Right lobe of liver (tissue), 6 donors: Measurements from ENCODE around the gene RCAN3. TPM values are rescaled to one million over a fixed set of nuclear protein-coding genes. Genes with fewer than 3 reads are reported as not detected.

ENCODE experiments used
- ATAC-seq, 4 donors: fragments of 200-7000 bp; cut with Tn5 transposase; one replicate each; pipeline ENCODE4 v1.9.1; 2020; ENCODE audit warnings: mild to moderate bottlenecking in 4 of 4, moderate library complexity in 4 of 4
- DNase-seq, 3 donors: peaks; one replicate each; pipeline ENCODE4 v3.0.0-alpha.2; 2020
- H3K27ac ChIP-seq, 3 donors: fragments of 200-600 bp; one replicate each; pipeline ENCODE4 v1.8.0; 2022
- H3K27me3 ChIP-seq, 2 donors: fragments of 200-600 bp; one replicate each; pipeline ENCODE4 v1.8.0; 2022
- H3K36me3 ChIP-seq, 4 donors: fragments of 200-600 bp; sonication (generic) in 1 of 4; one replicate each; pipeline versions ENCODE4 v1.5.1 to v1.8.0; 2017 to 2022; ENCODE audit warnings: control low read depth in 1 of 4
- H3K4me1 ChIP-seq, 4 donors: fragments of 200-600 bp; sonication (generic) in 1 of 4; one replicate each; pipeline versions ENCODE4 v1.5.1 to v1.8.0; 2017 to 2022; ENCODE audit warnings: control low read depth in 1 of 4
- H3K4me3 ChIP-seq, 3 donors: fragments of 200-600 bp; one replicate each; pipeline ENCODE4 v1.8.0; 2022
- H3K9me3 ChIP-seq, 4 donors: fragments of 200-600 bp; sonication (generic) in 1 of 4; one replicate each; pipeline versions ENCODE4 v1.5.1 to v1.8.0; 2017 to 2022; ENCODE audit warnings: control low read depth in 1 of 4
- POLR2A ChIP-seq: fragments of 450-650 bp; IDR thresholded peaks from one replicate; pipeline ENCODE4 v1.6.1; 2017; ENCODE audit warnings: antibody characterized with exemption, mild to moderate bottlenecking
- WGBS: methylation state at CpG from one replicate; pipeline ENCODE4 v1.1.6; 2018; ENCODE audit warnings: low coverage, low lambda C conversion rate; ENCODE audit not compliant: insufficient coverage; ENCODE audit errors: missing lambda C conversion rate; 5-methylcytosine and 5-hydroxymethylcytosine counted together
- intact Hi-C, 2 donors: fragments of 100-400 bp; cut with DNase I; formaldehyde crosslinking; loops; one replicate each; pipeline versions ENCODE4 v1.11.2 to v1.14.1; 2022
- total RNA-seq, 6 experiments: library from RNA; depleted of rRNA in 2 of 6; stranded (reverse); fragments of >200 nt in 2 of 6; fragmentation: NEBNext Ultra II Directional in 3 of 6; extraction: Animal tissue kit (Norgen Biotek cat#: 25700) in 3 of 6; gene quantifications; one replicate each; pipeline versions ENCODE4 v1.1.0 to v1.2.4, GENCODE V29; 2016 to 2023
- TF ChIP-seq, protein P1 (sequence below), 4 donors: fragments of 200-600 bp in 3 of 4; fragments of 450-650 bp in 1 of 4; IDR thresholded peaks; one replicate each; pipeline versions ENCODE4 v1.5.1 to v1.8.0; 2016 to 2022; ENCODE audit warnings: antibody characterized with exemption in 4 of 4, mild to moderate bottlenecking in 2 of 4
- donor health status: DM: no; HTN: yes; CAD: no.
- donor health status: DM: no; HTN: no; CAD: no.
- donor health status: DM: no; HTN: no; CAD: no.
- donor health status: DM: no; HTN: yes; CAD: no.
- donor health status: DM: no; HTN: yes; CAD: no.

RCAN3 gene
- total RNA-seq, 6 experiments from 2014 or later: 1.2 to 3.1 (median 2.1) TPM

DNA sequence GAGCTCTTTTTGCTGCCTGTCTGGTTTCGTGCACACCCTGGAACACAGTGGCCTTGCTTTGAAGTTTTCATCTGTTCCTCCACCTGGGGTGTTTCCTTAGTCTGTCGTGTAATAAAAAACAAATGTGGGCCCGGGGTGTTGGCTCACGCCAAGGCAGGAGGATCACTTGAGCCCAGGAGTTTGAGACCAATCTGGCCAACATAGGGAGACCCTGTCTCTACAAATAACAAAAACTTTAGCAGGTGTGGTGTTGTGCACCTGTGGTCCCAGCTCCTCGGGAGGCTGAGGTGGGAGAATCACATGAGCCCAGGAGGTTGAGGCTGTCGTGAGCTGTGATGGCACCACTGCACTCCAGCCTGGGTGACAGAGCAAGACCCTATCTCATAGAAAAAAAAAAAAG is 57.7 kb downstream of the RCAN3 start:
- Histone ChIP-seq H3K4me3 (no peak overlapping the region), H3K36me3 (no peaks in the 10 kb centered on the region), H3K27ac (no peak overlapping the region), H3K9me3 (no peaks in the 10 kb centered on the region), H3K27me3 (no peaks in the 10 kb centered on the region), H3K4me1 (peaks cover 0 to 4% (median 0%) of the 10 kb centered on the region in 4 donors)
- TF ChIP-seq, protein P1, sequence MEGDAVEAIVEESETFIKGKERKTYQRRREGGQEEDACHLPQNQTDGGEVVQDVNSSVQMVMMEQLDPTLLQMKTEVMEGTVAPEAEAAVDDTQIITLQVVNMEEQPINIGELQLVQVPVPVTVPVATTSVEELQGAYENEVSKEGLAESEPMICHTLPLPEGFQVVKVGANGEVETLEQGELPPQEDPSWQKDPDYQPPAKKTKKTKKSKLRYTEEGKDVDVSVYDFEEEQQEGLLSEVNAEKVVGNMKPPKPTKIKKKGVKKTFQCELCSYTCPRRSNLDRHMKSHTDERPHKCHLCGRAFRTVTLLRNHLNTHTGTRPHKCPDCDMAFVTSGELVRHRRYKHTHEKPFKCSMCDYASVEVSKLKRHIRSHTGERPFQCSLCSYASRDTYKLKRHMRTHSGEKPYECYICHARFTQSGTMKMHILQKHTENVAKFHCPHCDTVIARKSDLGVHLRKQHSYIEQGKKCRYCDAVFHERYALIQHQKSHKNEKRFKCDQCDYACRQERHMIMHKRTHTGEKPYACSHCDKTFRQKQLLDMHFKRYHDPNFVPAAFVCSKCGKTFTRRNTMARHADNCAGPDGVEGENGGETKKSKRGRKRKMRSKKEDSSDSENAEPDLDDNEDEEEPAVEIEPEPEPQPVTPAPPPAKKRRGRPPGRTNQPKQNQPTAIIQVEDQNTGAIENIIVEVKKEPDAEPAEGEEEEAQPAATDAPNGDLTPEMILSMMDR (IDR thresholded peaks at IDR 0.05): no peak
- TF ChIP-seq POLR2A: no peak
- intact Hi-C loops: no loop called here
- 91% methylated on average over 6 of the region's 6 CpGs for WGBS
- DNase-seq (peak in 1 of 3 donors; percentile 7), ATAC-seq (no peak)

- ATAC-seq: peak in 1 of 4 donors; percentile 8
- Histone ChIP-seq H3K4me1 (peaks cover 0 to 2% (median under 1%) of the 10 kb centered on the region in 4 donors), H3K27me3 (no peaks in the 10 kb centered on the region), H3K9me3 (no peaks in the 10 kb centered on the region), H3K4me3 (no peak overlapping the region), H3K36me3 (no peaks in the 10 kb centered on the region), H3K27ac (no peak overlapping the region)
- no peak for TF ChIP-seq POLR2A
- TF ChIP-seq, protein P1 (IDR thresholded peaks at IDR 0.05): no peak
- no peak for DNase-seq
- intact Hi-C loops: no loop called here
These were observed 60.0 kb downstream of the RCAN3 start for GRCh38 chr1:24562625-24563024.

DNA sequence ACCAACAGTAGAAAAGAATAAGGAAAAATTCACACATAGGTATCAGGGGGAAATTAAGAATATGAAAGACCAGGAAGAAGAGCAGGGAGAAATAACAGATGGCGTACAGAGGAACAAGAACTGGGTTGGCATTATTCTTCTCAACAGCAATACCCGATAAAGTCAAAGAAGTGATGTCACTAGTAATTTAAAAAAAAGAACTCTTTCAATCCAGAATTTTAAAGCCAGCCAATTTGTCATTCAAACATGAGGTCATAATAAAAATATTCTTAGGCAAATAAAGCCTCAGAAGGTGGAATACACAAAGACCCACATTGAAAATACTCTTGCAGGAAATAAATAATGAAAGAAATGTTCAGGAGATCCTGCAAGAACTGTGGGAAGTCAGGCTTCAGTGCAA is 62.1 kb downstream of the RCAN3 start:
- intact Hi-C loops: no loop called here
- H3K9me3 ChIP-seq: no peaks in the 10 kb centered on the region
- WGBS: 49% methylated on average over 2 of the region's 2 CpGs
- no peak overlapping the region for H3K27ac ChIP-seq
- no peak for DNase-seq
- TF ChIP-seq, protein P1 (IDR thresholded peaks at IDR 0.05): no peak
- no peak for TF ChIP-seq POLR2A
- H3K36me3 ChIP-seq: no peaks in the 10 kb centered on the region
- no peak overlapping the region for H3K4me3 ChIP-seq
- no peak for ATAC-seq
- peaks cover 0 to 14% (median 7%) of the 10 kb centered on the region in 4 donors for H3K4me1 ChIP-seq
- H3K27me3 ChIP-seq: no peaks in the 10 kb centered on the region

- Histone ChIP-seq H3K27ac (no peak overlapping the region), H3K36me3 (no peaks in the 10 kb centered on the region), H3K9me3 (no peaks in the 10 kb centered on the region), H3K4me1 (peaks cover 0 to 25% (median 10%) of the 10 kb centered on the region in 4 donors), H3K27me3 (no peaks in the 10 kb centered on the region), H3K4me3 (no peak overlapping the region)
- 80% methylated on average over 2 of the region's 3 CpGs for WGBS
- DNase-seq (peak in 1 of 3 donors; percentile 19), ATAC-seq (no peak)
- intact Hi-C loops: no loop called here
- TF ChIP-seq, protein P1 (IDR thresholded peaks at IDR 0.05): no peak
- TF ChIP-seq POLR2A: no peak
These were observed 63.7 kb downstream of the RCAN3 start for GRCh38 chr1:24566236-24566867.
